Mesothelial cell of epicardium (in vitro differentiated cells): ENCODE data around the gene GPR18. TPM values are rescaled to one million over a fixed set of nuclear protein-coding genes. Genes with fewer than 3 reads are reported as not detected.

Experiments
- DNase-seq, 2 experiments: peaks; one replicate each; pipeline ENCODE4 v3.0.0; 2021; ENCODE audit warnings: low spot score in 2 of 2; ENCODE audit not compliant: unreplicated experiment in 2 of 2
- H3K27ac Mint-ChIP-seq: 2 replicates; pipeline ENCODE4 v1.8.0; 2021; ENCODE audit warnings: mixed read lengths
- H3K27me3 Mint-ChIP-seq: 2 replicates; pipeline ENCODE4 v1.8.0; 2021; ENCODE audit warnings: low read depth, mixed read lengths
- H3K36me3 Mint-ChIP-seq: 2 replicates; pipeline ENCODE4 v1.8.0; 2021; ENCODE audit warnings: mixed read lengths
- H3K4me1 Mint-ChIP-seq: 2 replicates; pipeline ENCODE4 v1.8.0; 2021; ENCODE audit warnings: mixed read lengths
- H3K4me3 Mint-ChIP-seq: 2 replicates; pipeline ENCODE4 v1.8.0; 2021; ENCODE audit warnings: mild to moderate bottlenecking, moderate library complexity, mixed read lengths
- H3K9me3 Mint-ChIP-seq: 2 replicates; pipeline ENCODE4 v1.8.0; 2021; ENCODE audit warnings: mixed read lengths
- CTCF ChIP-seq: fragments of 200-600 bp; sonication (generic); IDR thresholded peaks from one replicate; pipeline ENCODE4 v1.5.0; 2021; ENCODE audit warnings: antibody characterized with exemption; ENCODE audit not compliant: unreplicated experiment
- total RNA-seq: library from RNA; stranded (reverse); gene quantifications from 3 replicates; pipeline ENCODE4 v1.2.1, GENCODE V29; 2021

GPR18 gene
- total RNA-seq, 1 donor from 2014 or later, result not detected

- Mint-ChIP-seq H3K27ac (no peak overlapping the region), H3K9me3 (no peaks in the 10 kb centered on the region), H3K36me3 (peaks cover 17% of the 10 kb centered on the region), H3K4me1 (peaks cover 27% of the 10 kb centered on the region), H3K4me3 (no peak overlapping the region), H3K27me3 (no peaks in the 10 kb centered on the region)
- TF ChIP-seq CTCF, result no peak
- no peak for DNase-seq
Measured at GRCh38 chr13:99206226-99206625, 52.0 kb downstream of the GPR18 start.

GRCh38 chr13:99205621-99206220 lies 52.5 kb downstream of the GPR18 start:
- no peak for DNase-seq
- Mint-ChIP-seq H3K36me3 (peaks cover 17% of the 10 kb centered on the region), H3K27me3 (no peaks in the 10 kb centered on the region), H3K27ac (no peak overlapping the region), H3K4me1 (peaks cover 27% of the 10 kb centered on the region), H3K4me3 (no peak overlapping the region), H3K9me3 (no peaks in the 10 kb centered on the region)
- TF ChIP-seq CTCF, result no peak

Other genes with a start within 250 kb of the GPR18 start
- 61.8 to 64.3 TPM (median 62.3 TPM) in 3 replicates for gene UBAC2, start 57.5 kb downstream of the GPR18 start, total RNA-seq
- 0.14 to 0.25 TPM (median 0.16 TPM) in 3 replicates for gene GPR183, start 49.0 kb upstream of the GPR18 start, total RNA-seq
- gene TM9SF2, start 243.1 kb upstream of the GPR18 start, total RNA-seq, result 105 to 107 TPM (median 106 TPM) in 3 replicates